Activated CD4-positive, alpha-beta memory T cell treated with anti-CD3 and anti-CD28 coated beads for 36 hours (primary cell): ENCODE results near the gene KRT6C. TPM values are rescaled to one million over a fixed set of nuclear protein-coding genes. Genes with fewer than 3 reads are reported as not detected.

Experiments
- CTCF ChIA-PET: fragments of 350-600 bp; sonication (Branson Sonifier 250); formaldehyde crosslinking; loops from one replicate; lab custom pipeline; 2021; ENCODE audit warnings: antibody characterized with exemption, inconsistent platforms; lab: Charles Lee
- POLR2A ChIA-PET: fragments of 350-600 bp; sonication (Branson Sonifier 250); formaldehyde crosslinking; loops from one replicate; lab custom pipeline; 2021; ENCODE audit warnings: antibody characterized with exemption; lab: Charles Lee
- DNase-seq: peaks from one replicate; pipeline ENCODE4 v3.0.0-alpha.2; 2020
- H3K27ac Mint-ChIP-seq: one replicate; pipeline ENCODE4 v1.8.0; 2021; ENCODE audit warnings: mixed read lengths
- H3K27me3 Mint-ChIP-seq: one replicate; pipeline ENCODE4 v1.8.0; 2021; ENCODE audit warnings: mixed read lengths
- H3K36me3 Mint-ChIP-seq: one replicate; pipeline ENCODE4 v1.8.0; 2021; ENCODE audit warnings: mixed read lengths
- H3K4me1 Mint-ChIP-seq: one replicate; pipeline ENCODE4 v1.8.0; 2021; ENCODE audit warnings: low read depth, mixed read lengths
- H3K4me3 Mint-ChIP-seq: one replicate; pipeline ENCODE4 v1.8.0; 2021; ENCODE audit warnings: mild to moderate bottlenecking, mixed read lengths
- H3K9me3 Mint-ChIP-seq: one replicate; pipeline ENCODE4 v1.8.0; 2021; ENCODE audit warnings: mixed read lengths
- intact Hi-C: fragments of 100-400 bp; cut with micrococcal nuclease; formaldehyde crosslinking; loops from one replicate; pipeline ENCODE4 v1.15.1; 2023
- total RNA-seq, 2 experiments: library from RNA; stranded (reverse); gene quantifications; one replicate each; pipeline ENCODE4 v1.2.3, GENCODE V29; 2021

The KRT6C gene
- total RNA-seq, 2 experiments from 2014 or later, result not detected

- no peak for DNase-seq
- CTCF ChIA-PET, result no interaction called here
- no peaks in the 10 kb centered on the region for H3K4me1 Mint-ChIP-seq
- intact Hi-C loops, result no loop called here
- H3K27me3 Mint-ChIP-seq, result peaks cover 7% of the 10 kb centered on the region
- no peak overlapping the region for H3K27ac Mint-ChIP-seq
- POLR2A ChIA-PET, result no interaction called here
- H3K4me3 Mint-ChIP-seq, result no peak overlapping the region
- H3K9me3 Mint-ChIP-seq, result no peaks in the 10 kb centered on the region
- no peaks in the 10 kb centered on the region for H3K36me3 Mint-ChIP-seq
Observed at GRCh38 chr12:52423035-52423434, 50.6 kb downstream of the KRT6C start.

DNA sequence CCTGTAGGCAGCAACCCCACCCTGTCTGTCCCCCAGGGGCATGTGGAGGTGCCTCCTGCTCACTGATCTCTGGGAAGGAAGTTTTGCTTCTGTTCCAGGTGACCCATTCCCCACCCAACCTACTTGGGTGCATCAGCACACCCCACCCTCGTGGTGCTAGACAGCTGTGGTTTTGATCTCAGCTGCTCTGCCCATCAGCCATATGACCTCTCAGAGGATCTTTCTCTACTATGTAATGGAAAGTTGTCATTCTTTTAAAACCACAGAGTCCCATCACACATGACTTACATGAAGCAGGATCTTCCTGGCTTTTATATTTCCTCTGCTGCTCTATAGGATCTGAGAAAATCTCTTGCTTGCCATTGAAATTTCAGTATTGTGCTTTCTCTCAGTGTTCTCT, 53.9 kb downstream of the KRT6C start:
- H3K27me3 Mint-ChIP-seq, result peaks cover 7% of the 10 kb centered on the region
- H3K4me1 Mint-ChIP-seq, result no peaks in the 10 kb centered on the region
- ChIA-PET POLR2A (no interaction called here), CTCF (interaction anchor here (0.9 kb wide), 1 partner anchor 459 kb away, joined by 3 read pairs; no protein-coding TSS in a partner anchor)
- no peaks in the 10 kb centered on the region for H3K36me3 Mint-ChIP-seq
- H3K9me3 Mint-ChIP-seq, result no peaks in the 10 kb centered on the region
- no peak overlapping the region for H3K4me3 Mint-ChIP-seq
- H3K27ac Mint-ChIP-seq, result no peak overlapping the region
- DNase-seq, result no peak
- intact Hi-C loops, result no loop called here

DNA sequence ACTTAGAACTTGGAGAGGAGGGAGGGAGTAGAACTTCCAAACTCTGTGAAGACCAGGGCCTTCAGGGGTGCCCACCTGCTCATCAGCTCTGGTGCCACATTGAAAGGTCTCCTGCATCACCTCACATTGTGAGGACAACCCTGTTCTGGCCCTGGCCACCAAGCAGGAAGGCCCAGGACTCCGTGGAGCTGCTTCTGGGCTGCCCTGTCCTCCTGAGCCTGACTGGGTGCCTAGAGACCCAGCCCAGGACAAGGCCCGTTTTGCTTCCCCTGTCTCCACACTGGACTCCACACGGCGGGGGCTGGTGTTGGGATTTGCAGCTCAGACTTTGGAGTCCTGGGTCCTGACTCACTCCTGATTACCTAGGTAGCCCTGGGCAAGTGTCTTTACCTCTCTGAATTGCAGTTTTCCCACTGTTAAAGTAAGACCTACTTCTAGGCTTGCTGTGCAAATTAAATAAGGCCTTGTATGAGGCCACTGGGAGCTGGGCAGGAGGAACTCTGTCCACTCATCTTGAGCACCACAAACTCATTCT, 55.0 kb downstream of the KRT6C start:
- CTCF ChIA-PET, result interaction anchor here (0.9 kb wide), 1 partner anchor 461 kb away, joined by 3 read pairs; no protein-coding TSS in a partner anchor

More for the DNA sequence above, 55.0 kb downstream of the KRT6C start:
- Mint-ChIP-seq H3K36me3 (no peaks in the 10 kb centered on the region), H3K4me3 (no peak overlapping the region), H3K4me1 (no peaks in the 10 kb centered on the region), H3K9me3 (no peaks in the 10 kb centered on the region), H3K27me3 (peaks cover 9% of the 10 kb centered on the region), H3K27ac (no peak overlapping the region)
- POLR2A ChIA-PET, result no interaction called here
- no peak for DNase-seq
- intact Hi-C loops, result no loop called here

Other genes starting within 250 kb of the KRT6C start
- 1 to 10 TPM; 3.5 to 3.7 TPM for gene KRT7, start 240.6 kb downstream of the KRT6C start, total RNA-seq
- gene KRT86, start 199.2 kb downstream of the KRT6C start, total RNA-seq, result under 1 TPM; 0.10 to 0.12 TPM
- gene KRT81, start 182.3 kb downstream of the KRT6C start, total RNA-seq, result not detected
- gene KRT83, start 152.4 kb downstream of the KRT6C start, total RNA-seq, result not detected
- gene KRT85, start 106.3 kb downstream of the KRT6C start, total RNA-seq, result not detected
- not detected for gene KRT84, start 88.2 kb downstream of the KRT6C start, total RNA-seq
- not detected for gene KRT82, start 67.5 kb downstream of the KRT6C start, total RNA-seq
- gene KRT75, start 39.4 kb downstream of the KRT6C start, total RNA-seq, result not detected
- not detected for gene KRT6B, start 21.7 kb downstream of the KRT6C start, total RNA-seq
- gene KRT6A, start 19.5 kb upstream of the KRT6C start, total RNA-seq, result not detected
- gene KRT5, start 46.6 kb upstream of the KRT6C start, total RNA-seq, result not detected
- gene KRT71, start 79.3 kb upstream of the KRT6C start, total RNA-seq, result not detected
- not detected for gene KRT74, start 100.0 kb upstream of the KRT6C start, total RNA-seq
- gene KRT72, start 127.7 kb upstream of the KRT6C start, total RNA-seq, result under 1 TPM in 1 of 2 experiments, not detected in 1; 0.17 TPM
- under 1 TPM in 1 of 2 experiments, not detected in 1; 0.19 TPM for gene KRT73, start 144.8 kb upstream of the KRT6C start, total RNA-seq
- not detected for gene KRT2, start 178.4 kb upstream of the KRT6C start, total RNA-seq
- not detected for gene KRT1, start 206.6 kb upstream of the KRT6C start, total RNA-seq
- not detected for gene KRT77, start 229.7 kb upstream of the KRT6C start, total RNA-seq